ENCODE data around the gene CCSER1. TPM values are rescaled to one million over a fixed set of nuclear protein-coding genes. Genes with fewer than 3 reads are reported as not detected.

CCSER1 gene
- polyA plus RNA-seq, 3 donors, result 0.09 to 0.75 (median 0.13) TPM

GRCh38 chr4:90122355-90122748, 4.8 kb upstream of the CCSER1 start:
- Histone ChIP-seq H4K20me1 (ENCODE audit: insufficient read depth, low read length) (no peaks in the 10 kb centered on the region), H3K27ac (ENCODE audit: low read depth in 1 of 2, low read length in 2 of 2) (no peak overlapping the region), H3K9me3 (replicated peaks in 1 of 2; ENCODE audit: control insufficient read depth in 1 of 2, insufficient read depth in 1 of 2, low read length in 2 of 2) (no peaks in the 10 kb centered on the region), H3K4me2 (replicated peaks; ENCODE audit: extremely low read depth, low read length, poor library complexity, severe bottlenecking) (no peak overlapping the region), H3K4me3 (replicated peaks in 1 of 3; ENCODE audit: low read depth in 2 of 3, low read length in 3 of 3) (no peak overlapping the region), H3K9ac (ENCODE audit: insufficient read depth, low read length, poor library complexity, severe bottlenecking) (no peak overlapping the region), H3K4me1 (ENCODE audit: control insufficient read depth in 1 of 2, insufficient read depth in 2 of 2, low read length in 2 of 2) (peaks cover 16 to 17% of the 10 kb centered on the region in 2 donors), H3K79me2 (ENCODE audit: insufficient read depth, low read length) (no peaks in the 10 kb centered on the region), H3K27me3 (ENCODE audit: control insufficient read depth in 2 of 2, insufficient read depth in 2 of 2, low read length in 2 of 2) (peaks cover 2 to 10% of the 10 kb centered on the region in 2 donors), H3K36me3 (replicated peaks in 1 of 2; ENCODE audit: control insufficient read depth in 1 of 2, insufficient read depth in 2 of 2, low read length in 2 of 2) (no peaks in the 10 kb centered on the region), H2AFZ (ENCODE audit: insufficient read depth, low read depth, low read length, poor library complexity, severe bottlenecking) (no peak overlapping the region)
- Mint-ChIP-seq H3K9me3 (peaks cover 0 to under 1% (median 0%) of the 10 kb centered on the region in 7 donors), H3K36me3 (no peaks in the 10 kb centered on the region), H3K4me3 (no peak overlapping the region), H3K4me1 (peaks cover 16% of the 10 kb centered on the region), H3K27me3 (ENCODE audit: low read depth in 3 of 3) (peaks cover 8 to 9% (median 8%) of the 10 kb centered on the region in 3 donors), H3K27ac (no peak overlapping the region)
- TF ChIP-seq CTCF (IDR thresholded peaks at IDR 0.05), result no peak
- no peak for DNase-seq
- intact Hi-C loops (cut with micrococcal nuclease), result loop anchor here in 1 of 2 donors (10.0 kb wide), 1 partner anchor 98 kb away; no protein-coding TSS in a partner anchor
- no CpG with 5 or more reads among the region's 7 CpGs for WGBS (ENCODE audit: insufficient coverage)

- intact Hi-C loops (cut with micrococcal nuclease), result loop anchor here in 1 of 2 donors (10.0 kb wide), 1 partner anchor 99 kb away; no protein-coding TSS in a partner anchor
These were observed 2.9 kb upstream of the CCSER1 start for GRCh38 chr4:90124276-90124675.

More at GRCh38 chr4:90124276-90124675, 2.9 kb upstream of the CCSER1 start:
- no peak overlapping the region for H3K4me2 ChIP-seq (replicated peaks; ENCODE audit: extremely low read depth, low read length, poor library complexity, severe bottlenecking)
- peaks cover 0 to 1% (median 0%) of the 10 kb centered on the region in 7 donors for H3K9me3 Mint-ChIP-seq
- H3K27ac Mint-ChIP-seq, result no peak overlapping the region
- no peak overlapping the region for H3K27ac ChIP-seq (ENCODE audit: low read depth in 1 of 2, low read length in 2 of 2)
- H2AFZ ChIP-seq (ENCODE audit: insufficient read depth, low read depth, low read length, poor library complexity, severe bottlenecking), result no peak overlapping the region
- H3K36me3 ChIP-seq (replicated peaks in 1 of 2; ENCODE audit: control insufficient read depth in 1 of 2, insufficient read depth in 2 of 2, low read length in 2 of 2), result no peaks in the 10 kb centered on the region
- no peak for DNase-seq
- H3K4me3 ChIP-seq (replicated peaks in 1 of 3; ENCODE audit: low read depth in 2 of 3, low read length in 3 of 3), result no peak overlapping the region
- no peak for TF ChIP-seq CTCF (IDR thresholded peaks at IDR 0.05)
- peaks cover 21% of the 10 kb centered on the region for H3K4me1 Mint-ChIP-seq
- H3K79me2 ChIP-seq (ENCODE audit: insufficient read depth, low read length), result no peaks in the 10 kb centered on the region
- peaks cover 2 to 10% of the 10 kb centered on the region in 2 donors for H3K27me3 ChIP-seq (ENCODE audit: control insufficient read depth in 2 of 2, insufficient read depth in 2 of 2, low read length in 2 of 2)
- peaks cover 12 to 14% (median 13%) of the 10 kb centered on the region in 3 donors for H3K27me3 Mint-ChIP-seq (ENCODE audit: low read depth in 3 of 3)
- no peaks in the 10 kb centered on the region for H3K9me3 ChIP-seq (replicated peaks in 1 of 2; ENCODE audit: control insufficient read depth in 1 of 2, insufficient read depth in 1 of 2, low read length in 2 of 2)
- peaks cover 23 to 28% of the 10 kb centered on the region in 2 donors for H3K4me1 ChIP-seq (ENCODE audit: control insufficient read depth in 1 of 2, insufficient read depth in 2 of 2, low read length in 2 of 2)
- H3K9ac ChIP-seq (ENCODE audit: insufficient read depth, low read length, poor library complexity, severe bottlenecking), result no peak overlapping the region
- no peaks in the 10 kb centered on the region for H3K36me3 Mint-ChIP-seq
- no peak overlapping the region for H3K4me3 Mint-ChIP-seq
- H4K20me1 ChIP-seq (ENCODE audit: insufficient read depth, low read length), result no peaks in the 10 kb centered on the region

Data from CD14-positive monocyte (primary cell).